Thyroid gland (tissue), 4 donors: ENCODE measurements around the gene IL18BP. TPM values are rescaled to one million over a fixed set of nuclear protein-coding genes. Genes with fewer than 3 reads are reported as not detected.

Experiments
- DNase-seq, 2 donors: peaks; one replicate each; pipeline ENCODE4 v3.0.0-alpha.2; 2019
- H3K27ac ChIP-seq, 3 donors: fragments of 200-600 bp; sonication (generic); 1 replicate in 2 of 3; 2 replicates in 1 of 3; pipeline ENCODE4 v1.5.1; 2016 to 2019; ENCODE audit warnings: mild to moderate bottlenecking in 1 of 3, moderate library complexity in 1 of 3
- H3K27me3 ChIP-seq: fragments of 200-600 bp; sonication (generic); one replicate; pipeline ENCODE4 v1.5.1; 2019
- H3K36me3 ChIP-seq, 2 donors: fragments of 200-600 bp; sonication (generic); one replicate each; pipeline ENCODE4 v1.5.1; 2016 to 2019
- H3K4me1 ChIP-seq, 2 donors: fragments of 200-600 bp; sonication (generic); one replicate each; pipeline ENCODE4 v1.5.1; 2017 to 2019
- H3K4me3 ChIP-seq, 3 donors: fragments of 200-600 bp; sonication (generic); replicated peaks in 1 of 3; 1 replicate in 2 of 3; 2 replicates in 1 of 3; pipeline ENCODE4 v1.5.1; 2016; ENCODE audit warnings: mild to moderate bottlenecking in 1 of 3
- H3K9me3 ChIP-seq: fragments of 200-600 bp; sonication (generic); one replicate; pipeline ENCODE4 v1.5.1; 2017
- POLR2A ChIP-seq, 2 donors: fragments of 450-650 bp; IDR thresholded peaks; one replicate each; pipeline ENCODE4 v1.6.1; 2017; ENCODE audit warnings: antibody characterized with exemption in 2 of 2, mild to moderate bottlenecking in 2 of 2, moderate library complexity in 1 of 2
- WGBS, 2 donors: methylation state at CpG; one replicate each; pipeline ENCODE4 v1.1.5; 2017; 5-methylcytosine and 5-hydroxymethylcytosine counted together
- intact Hi-C: fragments of 100-400 bp; cut with DNase I; formaldehyde crosslinking; loops from one replicate; pipeline ENCODE4 v1.15.1; 2023
- total RNA-seq, 4 donors: library from RNA; depleted of rRNA; stranded (reverse); fragments of >200 nt; gene quantifications; one replicate each; pipeline ENCODE4 v1.2.3, GENCODE V29; 2016
- TF ChIP-seq, protein P1 (sequence below), 6 experiments: fragments of 200-600 bp in 3 of 6; fragments of 450-650 bp in 3 of 6; sonication (generic) in 3 of 6; IDR thresholded peaks; one replicate each; pipeline ENCODE4 v1.5.1; 2016 to 2019; ENCODE audit warnings: antibody characterized with exemption in 6 of 6, mild to moderate bottlenecking in 2 of 6, inconsistent platforms in 1 of 6, moderate library complexity in 1 of 6

The IL18BP gene
- total RNA-seq, 4 donors from 2014 or later: 7.6 to 12.1 (median 9.5) TPM

DNA sequence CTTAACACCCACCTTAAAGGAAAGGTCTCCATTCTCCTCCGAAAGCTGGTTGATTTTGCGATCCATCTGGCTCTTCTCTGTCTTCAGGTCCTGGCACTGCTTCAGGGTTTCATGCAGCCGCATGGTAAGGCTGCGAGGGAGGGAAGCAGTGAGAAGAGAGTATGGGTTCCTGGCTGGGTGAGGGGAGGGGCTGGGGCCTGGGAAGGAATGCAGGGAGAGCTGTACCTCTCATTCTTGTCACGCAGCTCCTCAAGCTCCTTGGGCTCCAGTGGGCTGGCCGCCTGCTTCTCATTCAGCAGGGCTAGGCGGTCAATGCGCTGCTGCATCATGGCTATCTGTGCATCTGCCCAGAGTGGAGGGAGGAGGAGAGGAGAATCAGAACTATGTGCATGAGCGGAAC, 19.5 kb downstream of the IL18BP start:
- peaks cover 99 to 100% of the 10 kb centered on the region in 2 donors for H3K36me3 ChIP-seq
- DNase-seq: no peak
- intact Hi-C loops: no loop called here

DNA sequence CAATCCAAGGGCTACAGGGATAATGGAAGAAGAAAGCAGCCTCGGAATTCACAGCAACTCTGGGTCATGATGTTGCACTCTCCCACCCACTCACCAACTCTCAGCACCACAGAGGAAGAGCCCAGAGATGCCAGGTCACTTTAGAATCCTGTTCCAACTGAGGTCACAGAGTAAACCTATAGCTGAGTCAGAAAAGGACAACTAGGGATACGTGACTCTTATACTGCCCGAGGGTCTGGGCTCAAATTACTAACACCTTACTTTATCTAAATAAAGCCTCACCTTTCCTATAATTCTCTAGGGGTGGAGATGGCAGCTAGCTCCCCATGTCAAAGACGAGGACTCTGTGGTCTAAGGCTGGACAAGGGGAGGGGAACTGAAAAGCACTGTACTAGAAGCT, 24.6 kb downstream of the IL18BP start:
- Histone ChIP-seq H3K4me3 (no peak overlapping the region), H3K36me3 (peaks cover 64 to 68% of the 10 kb centered on the region in 2 donors), H3K4me1 (peaks cover 15 to 30% of the 10 kb centered on the region in 2 donors), H3K27me3 (no peaks in the 10 kb centered on the region), H3K27ac (no peak overlapping the region), H3K9me3 (no peaks in the 10 kb centered on the region)
- intact Hi-C loops: no loop called here
- DNase-seq: no peak
- 86 to 91% methylated on average over 4 of the region's 4 CpGs for WGBS, 2 donors
- TF ChIP-seq, protein P1, sequence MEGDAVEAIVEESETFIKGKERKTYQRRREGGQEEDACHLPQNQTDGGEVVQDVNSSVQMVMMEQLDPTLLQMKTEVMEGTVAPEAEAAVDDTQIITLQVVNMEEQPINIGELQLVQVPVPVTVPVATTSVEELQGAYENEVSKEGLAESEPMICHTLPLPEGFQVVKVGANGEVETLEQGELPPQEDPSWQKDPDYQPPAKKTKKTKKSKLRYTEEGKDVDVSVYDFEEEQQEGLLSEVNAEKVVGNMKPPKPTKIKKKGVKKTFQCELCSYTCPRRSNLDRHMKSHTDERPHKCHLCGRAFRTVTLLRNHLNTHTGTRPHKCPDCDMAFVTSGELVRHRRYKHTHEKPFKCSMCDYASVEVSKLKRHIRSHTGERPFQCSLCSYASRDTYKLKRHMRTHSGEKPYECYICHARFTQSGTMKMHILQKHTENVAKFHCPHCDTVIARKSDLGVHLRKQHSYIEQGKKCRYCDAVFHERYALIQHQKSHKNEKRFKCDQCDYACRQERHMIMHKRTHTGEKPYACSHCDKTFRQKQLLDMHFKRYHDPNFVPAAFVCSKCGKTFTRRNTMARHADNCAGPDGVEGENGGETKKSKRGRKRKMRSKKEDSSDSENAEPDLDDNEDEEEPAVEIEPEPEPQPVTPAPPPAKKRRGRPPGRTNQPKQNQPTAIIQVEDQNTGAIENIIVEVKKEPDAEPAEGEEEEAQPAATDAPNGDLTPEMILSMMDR (IDR thresholded peaks at IDR 0.05): no peak
- no peak for TF ChIP-seq POLR2A (IDR thresholded peaks at IDR 0.05)

More for the DNA sequence above, 19.5 kb downstream of the IL18BP start:
- no peak for TF ChIP-seq POLR2A (IDR thresholded peaks at IDR 0.05)
- TF ChIP-seq, protein P1 (IDR thresholded peaks at IDR 0.05): no peak
- Histone ChIP-seq H3K27ac (no peak overlapping the region), H3K9me3 (no peaks in the 10 kb centered on the region), H3K4me3 (no peak overlapping the region), H3K27me3 (no peaks in the 10 kb centered on the region), H3K4me1 (no peaks in the 10 kb centered on the region)
- 90 to 97% methylated on average over 9 of the region's 9 CpGs for WGBS, 2 donors

DNA sequence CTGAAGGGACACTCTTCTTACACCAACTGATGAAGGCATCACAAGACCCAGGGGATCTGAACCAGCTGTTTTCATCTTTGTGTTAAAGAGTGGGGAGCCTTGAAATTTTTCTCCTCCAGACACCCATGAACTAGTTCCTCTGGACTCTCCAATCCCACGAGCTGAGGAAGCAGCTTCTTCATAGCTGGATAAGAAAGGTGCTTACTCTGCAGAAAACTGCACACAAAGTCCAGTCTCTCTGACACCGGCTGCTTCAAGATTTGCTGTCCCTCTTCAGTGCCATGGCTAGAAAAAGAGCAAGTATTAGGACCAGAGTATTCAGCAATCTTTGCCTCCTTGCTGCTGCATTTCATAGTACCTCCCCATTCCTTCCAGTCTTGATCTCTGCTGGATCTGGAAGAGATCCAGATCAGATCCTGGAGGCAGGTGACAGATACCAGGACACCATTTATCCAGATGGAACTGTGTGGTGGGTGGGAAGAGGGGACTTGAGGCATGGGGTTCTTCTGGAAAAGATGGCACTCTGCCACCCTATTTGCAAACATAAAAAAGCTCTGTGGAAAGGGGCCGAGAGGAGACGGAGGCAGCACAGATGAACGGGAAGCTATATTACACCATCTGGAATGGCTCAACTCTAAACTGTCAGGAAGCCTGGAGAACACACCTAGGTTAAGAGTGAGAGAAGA, 25.5 kb downstream of the IL18BP start:
- H3K36me3 ChIP-seq: peaks cover 64 to 66% of the 10 kb centered on the region in 2 donors
- H3K4me1 ChIP-seq: peaks cover 15 to 30% of the 10 kb centered on the region in 2 donors

DNA sequence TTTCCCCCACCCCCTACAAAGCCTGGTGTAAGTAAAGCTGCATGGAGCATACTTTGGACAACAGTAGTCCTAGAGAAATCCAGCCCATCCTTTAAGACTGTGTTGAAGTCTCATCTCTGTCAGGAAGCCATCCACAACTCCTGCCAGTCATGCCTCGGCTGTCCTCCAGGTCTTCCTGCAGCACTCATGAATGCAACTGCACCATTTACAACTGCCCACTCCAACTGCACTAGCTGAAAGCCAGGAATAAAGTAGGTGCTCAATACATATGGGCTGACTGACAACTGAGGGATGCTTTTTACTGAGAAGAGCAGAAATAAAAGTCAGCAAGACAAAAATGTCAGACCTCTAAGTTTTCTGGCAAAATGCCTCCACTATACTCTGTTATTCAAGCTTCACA, 27.4 kb downstream of the IL18BP start:
- TF ChIP-seq, protein P1 (IDR thresholded peaks at IDR 0.05): no peak
- no peak for TF ChIP-seq POLR2A (IDR thresholded peaks at IDR 0.05)
- intact Hi-C loops: no loop called here
- no peaks in the 10 kb centered on the region for H3K9me3 ChIP-seq
- no peak for DNase-seq
- H3K27ac ChIP-seq: peak overlapping the region in 1 of 3 donors; percentile 5
- H3K4me3 ChIP-seq: no peak overlapping the region
- H3K27me3 ChIP-seq: no peaks in the 10 kb centered on the region
- WGBS, 2 donors: 50 to 75% methylated on average over 1 of the region's 1 CpG
- H3K4me1 ChIP-seq: peaks cover 21 to 38% of the 10 kb centered on the region in 2 donors
- peaks cover 46 to 52% of the 10 kb centered on the region in 2 donors for H3K36me3 ChIP-seq

More for the DNA sequence above, 25.5 kb downstream of the IL18BP start:
- Histone ChIP-seq H3K9me3 (no peaks in the 10 kb centered on the region), H3K4me3 (no peak overlapping the region), H3K27ac (peak overlapping the region in 1 of 3 donors; percentile 5), H3K27me3 (no peaks in the 10 kb centered on the region)
- TF ChIP-seq, protein P1 (IDR thresholded peaks at IDR 0.05): no peak
- no peak for TF ChIP-seq POLR2A (IDR thresholded peaks at IDR 0.05)
- intact Hi-C loops: loop anchor here (2.0 kb wide), 1 partner anchor 69 kb away; no protein-coding TSS in a partner anchor
- DNase-seq: no peak
- WGBS, 2 donors: 57 to 60% methylated on average over 5 of the region's 5 CpGs

DNA sequence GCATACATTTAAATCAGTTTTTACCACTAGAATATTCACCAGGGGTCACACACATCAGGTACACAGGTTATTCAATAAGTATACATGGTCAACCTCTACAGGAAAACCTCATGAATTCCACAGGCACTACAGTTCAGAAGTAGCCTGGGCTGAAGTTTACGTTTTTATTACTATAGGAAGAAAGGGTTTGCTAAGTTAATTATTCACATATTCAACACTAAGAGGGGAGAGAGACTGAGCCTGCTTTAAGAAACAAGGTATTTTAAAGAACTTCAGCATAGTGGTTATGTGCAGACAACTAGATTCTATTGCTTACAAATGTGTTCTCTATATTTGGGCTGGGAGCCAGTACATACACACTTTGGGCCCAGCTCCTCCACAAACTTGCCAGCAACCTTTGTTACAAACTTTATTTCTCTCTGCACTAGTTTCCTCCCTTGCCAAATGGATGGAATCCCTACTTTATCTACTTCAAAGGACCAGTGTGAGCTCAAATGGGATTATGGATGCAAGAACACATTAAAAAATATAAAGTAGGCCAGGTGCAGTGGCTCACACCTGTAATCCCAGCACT, 31.9 kb downstream of the IL18BP start:
- H3K36me3 ChIP-seq: peaks cover 33 to 39% of the 10 kb centered on the region in 2 donors
- intact Hi-C loops: no loop called here
- no peak overlapping the region for H3K4me3 ChIP-seq
- peak overlapping the region in 1 of 3 donors; percentile 36 for H3K27ac ChIP-seq
- no peak for DNase-seq
- H3K4me1 ChIP-seq: peaks cover 22 to 40% of the 10 kb centered on the region in 2 donors
- WGBS, 2 donors: 54 to 74% methylated on average over 1 of the region's 1 CpG
- no peaks in the 10 kb centered on the region for H3K27me3 ChIP-seq
- no peaks in the 10 kb centered on the region for H3K9me3 ChIP-seq
- TF ChIP-seq, protein P1 (IDR thresholded peaks at IDR 0.05): no peak
- TF ChIP-seq POLR2A (IDR thresholded peaks at IDR 0.05): no peak
